HL-60/S4 (cell line): ENCODE data around the gene MMADHC.

Source experiments
- in situ Hi-C: fragments of 300-500 bp; cut with MboI; formaldehyde crosslinking; loops from 2 replicates; pipeline ENCODE4 v1.14.3; 2022; ENCODE audit warnings: low sequenced_read_pairs

Gene MMADHC

GRCh38 chr2:149595056-149595963 is 7.7 kb upstream of the MMADHC start:
- in situ Hi-C loops, result loop anchor here (25.0 kb wide), 2 partner anchors 1467 to 1642 kb away; no protein-coding TSS in a partner anchor

GRCh38 chr2:149594411-149594810 is 6.8 kb upstream of the MMADHC start:
- in situ Hi-C loops, result loop anchor here (25.0 kb wide), 2 partner anchors 1468 to 1643 kb away; no protein-coding TSS in a partner anchor

- in situ Hi-C loops, result loop anchor here (25.0 kb wide), 2 partner anchors 1474 to 1649 kb away; no protein-coding TSS in a partner anchor
Measured at GRCh38 chr2:149587950-149588487, 444 bp upstream of the MMADHC start.

- in situ Hi-C loops, result loop anchor here (25.0 kb wide), 2 partner anchors 1475 to 1650 kb away; no protein-coding TSS in a partner anchor
Measured at GRCh38 chr2:149586898-149587219, 716 bp downstream of the MMADHC start.

GRCh38 chr2:149586063-149586462 is 1.5 kb downstream of the MMADHC start:
- in situ Hi-C loops, result loop anchor here (25.0 kb wide), 2 partner anchors 1476 to 1651 kb away; no protein-coding TSS in a partner anchor

GRCh38 chr2:149585166-149585885 is 2.2 kb downstream of the MMADHC start:
- in situ Hi-C loops, result loop anchor here (25.0 kb wide), 2 partner anchors 1477 to 1652 kb away; no protein-coding TSS in a partner anchor

- in situ Hi-C loops, result loop anchor here (25.0 kb wide), 2 partner anchors 1482 to 1657 kb away; no protein-coding TSS in a partner anchor
Measured at GRCh38 chr2:149579972-149580882, 7.3 kb downstream of the MMADHC start.

- in situ Hi-C loops, result loop anchor here (25.0 kb wide), 2 partner anchors 1485 to 1660 kb away; no protein-coding TSS in a partner anchor
Measured at GRCh38 chr2:149577269-149577668, 10.3 kb downstream of the MMADHC start.

- in situ Hi-C loops, result loop anchor here (25.0 kb wide), 2 partner anchors 1487 to 1662 kb away; no protein-coding TSS in a partner anchor
Measured at GRCh38 chr2:149575752-149576151, 11.8 kb downstream of the MMADHC start.

GRCh38 chr2:149575277-149575676 is 12.3 kb downstream of the MMADHC start:
- in situ Hi-C loops, result loop anchor here (25.0 kb wide), 2 partner anchors 1487 to 1662 kb away; no protein-coding TSS in a partner anchor

GRCh38 chr2:149573760-149574159 is 13.8 kb downstream of the MMADHC start:
- in situ Hi-C loops, result no loop called here

GRCh38 chr2:149572102-149572953 is 15.2 kb downstream of the MMADHC start:
- in situ Hi-C loops, result no loop called here

GRCh38 chr2:149568138-149568537 is 19.4 kb downstream of the MMADHC start:
- in situ Hi-C loops, result loop anchor here (5.0 kb wide), 1 partner anchor 551 kb away; no protein-coding TSS in a partner anchor

- in situ Hi-C loops, result loop anchor here (5.0 kb wide), 1 partner anchor 549 kb away; no protein-coding TSS in a partner anchor
Measured at GRCh38 chr2:149566652-149567051, 20.9 kb downstream of the MMADHC start.

GRCh38 chr2:149565625-149566024 is 21.9 kb downstream of the MMADHC start:
- in situ Hi-C loops, result loop anchor here (5.0 kb wide), 1 partner anchor 548 kb away; no protein-coding TSS in a partner anchor

- in situ Hi-C loops, result loop anchor here (5.0 kb wide), 1 partner anchor 548 kb away; no protein-coding TSS in a partner anchor
Measured at GRCh38 chr2:149564983-149565382, 22.6 kb downstream of the MMADHC start.

GRCh38 chr2:149564097-149564496 is 23.5 kb downstream of the MMADHC start:
- in situ Hi-C loops, result no loop called here

- in situ Hi-C loops, result no loop called here
Measured at GRCh38 chr2:149562324-149562723, 25.3 kb downstream of the MMADHC start.
